Uterus (tissue), 2 donors: ENCODE results near the gene MRGPRD.
A peak's percentile ranks its signal among the peaks of the same experiment; 100 is the strongest.

Experiments used
- CTCF ChIP-seq, 4 experiments: fragments of 200-600 bp in 2 of 4; fragments of 450-650 bp in 2 of 4; sonication (generic) in 2 of 4; IDR thresholded peaks; one replicate each; pipeline ENCODE4 v1.5.1; 2016 to 2019; ENCODE audit warnings: antibody characterized with exemption in 4 of 4, mild to moderate bottlenecking in 2 of 4, moderate library complexity in 1 of 4
- POLR2A ChIP-seq, 2 donors: fragments of 450-650 bp; IDR thresholded peaks; one replicate each; pipeline ENCODE4 v1.6.1; 2016; ENCODE audit warnings: antibody characterized with exemption in 2 of 2, mild to moderate bottlenecking in 1 of 2, moderate library complexity in 1 of 2

- TF ChIP-seq CTCF (IDR thresholded peaks at IDR 0.05) (no peak), POLR2A (IDR thresholded peaks at IDR 0.05) (peak in 1 of 2 donors; percentile 7)
Observed at GRCh38 chr11:69012092-69013008, 31.6 kb upstream of the MRGPRD start.
